ENCODE measurements around the gene RBX1.

- TF ChIP-seq POLR2AphosphoS5 (IDR thresholded peaks at IDR 0.05; ENCODE audit: borderline replicate concordance, low read depth, low read length), result peak; percentile 17; the same call in 1 of the 2 replicates
- no peak for TF ChIP-seq EZH2 (IDR thresholded peaks at IDR 0.05)
Observed at GRCh38 chr22:41021061-41021612, 70.0 kb downstream of the RBX1 start.

Measured in SK-N-MC (cell line).